ENCODE measurements around the gene RBP7.
A peak's percentile ranks its signal among the peaks of the same experiment; 100 is the strongest.

RBP7 gene

GRCh38 chr1:10048601-10049000 lies 51.6 kb downstream of the RBP7 start:
- no peak for DNase-seq (ENCODE audit: low read depth)
- TF ChIP-seq CTCF (conservative IDR thresholded peaks at IDR 0.05; ENCODE audit: control insufficient read depth, insufficient read depth, low read depth, low read length), result no peak
- no peak overlapping the region for H3K4me3 ChIP-seq (ENCODE audit: control insufficient read depth, low read depth, low read length)

- no peak for DNase-seq (ENCODE audit: low read depth)
- TF ChIP-seq CTCF (conservative IDR thresholded peaks at IDR 0.05; ENCODE audit: control insufficient read depth, insufficient read depth, low read depth, low read length), result no peak
- no peak overlapping the region for H3K4me3 ChIP-seq (ENCODE audit: control insufficient read depth, low read depth, low read length)
These were observed 53.6 kb downstream of the RBP7 start for GRCh38 chr1:10050611-10051010.

- TF ChIP-seq CTCF (conservative IDR thresholded peaks at IDR 0.05; ENCODE audit: control insufficient read depth, insufficient read depth, low read depth, low read length), result no peak
- no peak overlapping the region for H3K4me3 ChIP-seq (ENCODE audit: control insufficient read depth, low read depth, low read length)
- no peak for DNase-seq (ENCODE audit: low read depth)
These were observed 54.6 kb downstream of the RBP7 start for GRCh38 chr1:10051656-10052055.

GRCh38 chr1:10052347-10052746 lies 55.3 kb downstream of the RBP7 start:
- DNase-seq (ENCODE audit: low read depth), result no peak
- no peak overlapping the region for H3K4me3 ChIP-seq (ENCODE audit: control insufficient read depth, low read depth, low read length)
- no peak for TF ChIP-seq CTCF (conservative IDR thresholded peaks at IDR 0.05; ENCODE audit: control insufficient read depth, insufficient read depth, low read depth, low read length)

- no peak for TF ChIP-seq CTCF (conservative IDR thresholded peaks at IDR 0.05; ENCODE audit: control insufficient read depth, insufficient read depth, low read depth, low read length)
- no peak for DNase-seq (ENCODE audit: low read depth)
- no peak overlapping the region for H3K4me3 ChIP-seq (ENCODE audit: control insufficient read depth, low read depth, low read length)
These were observed 57.4 kb downstream of the RBP7 start for GRCh38 chr1:10054465-10054864.

GRCh38 chr1:10056599-10056987 lies 59.6 kb downstream of the RBP7 start:
- no peak for DNase-seq (ENCODE audit: low read depth)
- TF ChIP-seq CTCF (conservative IDR thresholded peaks at IDR 0.05; ENCODE audit: control insufficient read depth, insufficient read depth, low read depth, low read length), result no peak
- no peak overlapping the region for H3K4me3 ChIP-seq (ENCODE audit: control insufficient read depth, low read depth, low read length)

- peak; percentile 70 for DNase-seq (ENCODE audit: low read depth)
- no peak overlapping the region for H3K4me3 ChIP-seq (ENCODE audit: control insufficient read depth, low read depth, low read length)
- no peak for TF ChIP-seq CTCF (conservative IDR thresholded peaks at IDR 0.05; ENCODE audit: control insufficient read depth, insufficient read depth, low read depth, low read length)
These were observed 60.3 kb downstream of the RBP7 start for GRCh38 chr1:10057343-10057742.

Measured in fibroblast of mammary gland (primary cell).